Heart left ventricle (tissue), 16 donors: ENCODE results near the gene SDE2. TPM values are rescaled to one million over a fixed set of nuclear protein-coding genes. Genes with fewer than 3 reads are reported as not detected.

Source experiments
- ATAC-seq, 4 donors: fragments of 200-7000 bp; cut with Tn5 transposase; one replicate each; pipeline ENCODE4 v1.9.1; 2020 to 2022; ENCODE audit warnings: moderate library complexity in 4 of 4, mild to moderate bottlenecking in 3 of 4, moderate number of reproducible peaks in 1 of 4
- DNase-seq, 5 donors: peaks; one replicate each; pipeline ENCODE4 v3.0.0-alpha.2; 2020
- H3K27ac ChIP-seq, 12 donors: fragments of 200-600 bp; sonication (generic) in 4 of 12; one replicate each; pipeline versions ENCODE4 v1.5.0 to v1.8.0; 2016 to 2022; ENCODE audit warnings: mild to moderate bottlenecking in 2 of 12
- H3K27me3 ChIP-seq, 9 donors: fragments of 200-600 bp; sonication (generic) in 2 of 9; one replicate each; pipeline versions ENCODE4 v1.5.1 to v1.8.0; 2016 to 2022; ENCODE audit warnings: mild to moderate bottlenecking in 3 of 9
- H3K36me3 ChIP-seq, 9 donors: fragments of 200-600 bp; sonication (generic) in 2 of 9; one replicate each; pipeline versions ENCODE4 v1.5.0 to v1.8.0; 2018 to 2022; ENCODE audit warnings: mild to moderate bottlenecking in 2 of 9
- H3K4me1 ChIP-seq, 12 donors: fragments of 200-600 bp; sonication (generic) in 4 of 12; one replicate each; pipeline versions ENCODE4 v1.5.0 to v1.8.0; 2016 to 2022; ENCODE audit warnings: mild to moderate bottlenecking in 3 of 12
- H3K4me3 ChIP-seq, 12 donors: fragments of 200-600 bp; sonication (generic) in 4 of 12; one replicate each; pipeline versions ENCODE4 v1.5.0 to v1.8.0; 2017 to 2022; ENCODE audit warnings: mild to moderate bottlenecking in 9 of 12, moderate library complexity in 4 of 12
- H3K9me3 ChIP-seq, 12 donors: fragments of 200-600 bp; sonication (generic) in 4 of 12; one replicate each; pipeline versions ENCODE4 v1.5.0 to v1.8.0; 2016 to 2022; ENCODE audit warnings: mild to moderate bottlenecking in 1 of 12
- POLR2A ChIP-seq, 2 donors: fragments of 450-650 bp; IDR thresholded peaks; one replicate each; pipeline ENCODE4 v1.6.1; 2017; ENCODE audit warnings: antibody characterized with exemption in 2 of 2, mild to moderate bottlenecking in 2 of 2, moderate library complexity in 2 of 2
- WGBS, 4 donors: extraction: QIAGEN DNeasy Blood & Tissue Kit in 2 of 4; methylation state at CpG; one replicate each; pipeline versions ENCODE4 v1.1.5 to v1.1.7; 2013 to 2018; 5-methylcytosine and 5-hydroxymethylcytosine counted together
- intact Hi-C, 10 donors: fragments of 100-400 bp; cut with DNase I; formaldehyde crosslinking; loops; one replicate each; pipeline versions ENCODE4 v1.11.1 to v1.14.2; 2022
- polyA plus RNA-seq, 2 donors: library from polyadenylated mRNA; stranded (reverse); fragments of 200-250 nt; gene quantifications; one replicate each; pipeline ENCODE4 v1.2.3, GENCODE V29; 2013
- total RNA-seq, 9 donors: library from RNA; depleted of rRNA in 2 of 9; stranded (reverse); fragments of >200 nt in 2 of 9; fragmentation: NEBNext Ultra II Directional in 3 of 9; extraction: Animal tissue kit (Norgen Biotek cat#: 25700) in 3 of 9; gene quantifications; one replicate each; pipeline versions ENCODE4 v1.1.0 to v1.2.4, GENCODE V29; 2016 to 2023
- TF ChIP-seq, protein P1 (sequence below), 12 donors: fragments of 200-600 bp; sonication (generic) in 4 of 12; IDR thresholded peaks; one replicate each; pipeline versions ENCODE4 v1.5.0 to v1.8.0; 2018 to 2022; ENCODE audit warnings: antibody characterized with exemption in 12 of 12, mild to moderate bottlenecking in 5 of 12
- donor health status: ischemic (EF 13 %, LVEDD 7.1; RV severe dilation, severe dysfunction).
- donor health status: healthy with polysubstance abuse.
- donor health status: DM: no; HTN: yes; CAD: no.
- donor health status: DM: no; HTN: no; CAD: no.
- donor health status: ischemic (EF 25% LVEDD 6.9; RV normal size, moderate dysfunction).
- donor health status: ischemic (EF 25% LVEDD 5.7; RV mildly dilated, moderate dysfunction).
- donor health status: healthy.
- donor health status: DM: yes; HTN: yes; CAD: no.
- donor health status: ischemic (EF 35%, LVEDD 5.7; RV mildly dilated, moderate dysfunction).
- donor health status: nonischemic (EF 11% LVEDD 7.7; RV severe dilation, severe dysfunction).
- donor health status: DM: yes; HTN: yes; CAD: no.
- donor health status: PGD.
- donor health status: ischemic (EF 29% LVEDD 5.4; RV normal size, mild dysfunction).
- donor health status: nonischemic (EF 23%, LVEDD 6.1; RV moderate dilation, normal function).

Gene SDE2
- total and polyA plus RNA-seq, 11 donors: 3.7 to 16.4 (median 12.6) TPM

- Histone ChIP-seq H3K4me1 (no peaks in the 10 kb centered on the region), H3K4me3 (no peak overlapping the region), H3K27ac (no peak overlapping the region), H3K36me3 (no peaks in the 10 kb centered on the region), H3K9me3 (no peaks in the 10 kb centered on the region), H3K27me3 (no peaks in the 10 kb centered on the region)
- intact Hi-C loops: no loop called here
- 86 to 90% (median 88%) methylated on average over 2 of the region's 2 CpGs for WGBS, 4 donors
- no peak for TF ChIP-seq POLR2A (IDR thresholded peaks at IDR 0.05)
- TF ChIP-seq, protein P1, sequence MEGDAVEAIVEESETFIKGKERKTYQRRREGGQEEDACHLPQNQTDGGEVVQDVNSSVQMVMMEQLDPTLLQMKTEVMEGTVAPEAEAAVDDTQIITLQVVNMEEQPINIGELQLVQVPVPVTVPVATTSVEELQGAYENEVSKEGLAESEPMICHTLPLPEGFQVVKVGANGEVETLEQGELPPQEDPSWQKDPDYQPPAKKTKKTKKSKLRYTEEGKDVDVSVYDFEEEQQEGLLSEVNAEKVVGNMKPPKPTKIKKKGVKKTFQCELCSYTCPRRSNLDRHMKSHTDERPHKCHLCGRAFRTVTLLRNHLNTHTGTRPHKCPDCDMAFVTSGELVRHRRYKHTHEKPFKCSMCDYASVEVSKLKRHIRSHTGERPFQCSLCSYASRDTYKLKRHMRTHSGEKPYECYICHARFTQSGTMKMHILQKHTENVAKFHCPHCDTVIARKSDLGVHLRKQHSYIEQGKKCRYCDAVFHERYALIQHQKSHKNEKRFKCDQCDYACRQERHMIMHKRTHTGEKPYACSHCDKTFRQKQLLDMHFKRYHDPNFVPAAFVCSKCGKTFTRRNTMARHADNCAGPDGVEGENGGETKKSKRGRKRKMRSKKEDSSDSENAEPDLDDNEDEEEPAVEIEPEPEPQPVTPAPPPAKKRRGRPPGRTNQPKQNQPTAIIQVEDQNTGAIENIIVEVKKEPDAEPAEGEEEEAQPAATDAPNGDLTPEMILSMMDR (IDR thresholded peaks at IDR 0.05): no peak
- DNase-seq: no peak
- no peak for ATAC-seq
Observed at GRCh38 chr1:225933072-225933471, 66.1 kb downstream of the SDE2 start.

Other genes with a start within 250 kb of the SDE2 start
- 100 to 1,000 TPM; 151 to 187 (median 171) TPM for gene SRP9, start 221.5 kb downstream of the SDE2 start, total RNA-seq
- gene SRP9, start 221.5 kb downstream of the SDE2 start, polyA plus RNA-seq: 100 to 1,000 TPM; 147 to 211 TPM
- gene EPHX1, start 189.2 kb downstream of the SDE2 start, total RNA-seq: 10 to 100 TPM; 29.0 to 96.8 (median 47.0) TPM
- gene EPHX1, start 189.2 kb downstream of the SDE2 start, polyA plus RNA-seq: 10 to 100 TPM; 22.2 to 36.1 TPM
- 10 to 100 TPM; 14.4 to 42.7 (median 25.3) TPM for gene TMEM63A, start 117.0 kb downstream of the SDE2 start, total RNA-seq
- 10 to 100 TPM; 13.7 to 37.3 TPM for gene TMEM63A, start 117.0 kb downstream of the SDE2 start, polyA plus RNA-seq
- under 1 TPM in 4 of 9 donors, not detected in 5; 0.19 to 0.77 (median 0.30) TPM for gene LEFTY1, start 110.2 kb downstream of the SDE2 start, total RNA-seq
- under 1 TPM in 1 of 2 donors, not detected in 1; 0.65 TPM for gene LEFTY1, start 110.2 kb downstream of the SDE2 start, polyA plus RNA-seq
- 10 to 100 TPM; 53.6 to 82.4 (median 65.1) TPM for gene PYCR2, start 75.1 kb downstream of the SDE2 start, total RNA-seq
- 10 to 100 TPM; 62.0 to 89.0 TPM for gene PYCR2, start 75.1 kb downstream of the SDE2 start, polyA plus RNA-seq
- gene LEFTY2, start 58.1 kb downstream of the SDE2 start, total RNA-seq: 1 to 10 TPM in 1 of 9 donors, under 1 TPM in 7, not detected in 1; 0.14 to 1.8 (median 0.51) TPM
- under 1 TPM; 0.11 to 0.22 TPM for gene LEFTY2, start 58.1 kb downstream of the SDE2 start, polyA plus RNA-seq
- gene H3-3A, start 63.4 kb upstream of the SDE2 start, total RNA-seq: 100 to 1,000 TPM; 241 to 386 (median 298) TPM
- 100 to 1,000 TPM; 412 to 471 TPM for gene H3-3A, start 63.4 kb upstream of the SDE2 start, polyA plus RNA-seq
- gene ACBD3, start 187.4 kb upstream of the SDE2 start, total RNA-seq: 10 to 100 TPM; 23.6 to 39.1 (median 28.4) TPM
- 10 to 100 TPM in 1 of 2 donors, 1 to 10 TPM in 1; 9.3 to 24.3 TPM for gene ACBD3, start 187.4 kb upstream of the SDE2 start, polyA plus RNA-seq
- gene MIXL1, start 224.3 kb upstream of the SDE2 start, total RNA-seq: under 1 TPM in 2 of 9 donors, not detected in 7; 0.32 to 0.84 TPM
- gene MIXL1, start 224.3 kb upstream of the SDE2 start, polyA plus RNA-seq: under 1 TPM in 1 of 2 donors, not detected in 1; 0.06 TPM